CD4-positive, alpha-beta T cell treated with Interleukin-15 for 1 hour (primary cell): ENCODE data around the gene ARHGEF19.
"Not testable (repeated sequence)": the region's sequence is repeated elsewhere in the genome, so short reads cannot be mapped to it uniquely, and the experiment has no call there.

ENCODE experiments used
- DNase-seq: peaks from one replicate; pipeline ENCODE4 v3.0.0-alpha.2; 2020

The ARHGEF19 gene

GRCh38 chr1:16212251-16212961 lies at the start of gene ARHGEF19:
Gene ARHGEF19, minus strand, starts transcription at chr1:16212652. Its CDS starts 3,598 bp downstream, at chr1:16209054.
- no peak for DNase-seq

- no peak for DNase-seq
These were observed 49.6 kb upstream of the ARHGEF19 start for GRCh38 chr1:16262067-16262466.

- DNase-seq: no peak
These were observed 48.4 kb upstream of the ARHGEF19 start for GRCh38 chr1:16260814-16261213.

GRCh38 chr1:16258591-16259135 lies 46.2 kb upstream of the ARHGEF19 start:
- no peak for DNase-seq

GRCh38 chr1:16257968-16258367 lies 45.5 kb upstream of the ARHGEF19 start:
- no peak for DNase-seq

- not testable (repeated sequence) for DNase-seq
These were observed 45.1 kb upstream of the ARHGEF19 start for GRCh38 chr1:16257556-16257955.

GRCh38 chr1:16256478-16256877 lies 44.0 kb upstream of the ARHGEF19 start:
- no peak for DNase-seq

GRCh38 chr1:16254263-16254928 lies 41.9 kb upstream of the ARHGEF19 start:
- no peak for DNase-seq

GRCh38 chr1:16253332-16253922 lies 41.0 kb upstream of the ARHGEF19 start:
- DNase-seq: no peak

- no peak for DNase-seq
These were observed 40.5 kb upstream of the ARHGEF19 start for GRCh38 chr1:16252912-16253311.

- DNase-seq: no peak
These were observed 38.9 kb upstream of the ARHGEF19 start for GRCh38 chr1:16251381-16251780.

GRCh38 chr1:16250524-16251251 lies 38.2 kb upstream of the ARHGEF19 start:
- no peak for DNase-seq

GRCh38 chr1:16249596-16250241 lies 37.3 kb upstream of the ARHGEF19 start:
- no peak for DNase-seq

GRCh38 chr1:16248603-16249516 lies 36.4 kb upstream of the ARHGEF19 start:
- no peak for DNase-seq

- no peak for DNase-seq
These were observed 35.6 kb upstream of the ARHGEF19 start for GRCh38 chr1:16248007-16248436.

GRCh38 chr1:16247441-16247840 lies 35.0 kb upstream of the ARHGEF19 start:
- no peak for DNase-seq

GRCh38 chr1:16246961-16247360 lies 34.5 kb upstream of the ARHGEF19 start:
- no peak for DNase-seq

- not testable (repeated sequence) for DNase-seq
These were observed 33.8 kb upstream of the ARHGEF19 start for GRCh38 chr1:16246239-16246638.

- DNase-seq: no peak
These were observed 33.2 kb upstream of the ARHGEF19 start for GRCh38 chr1:16245476-16246196.

GRCh38 chr1:16244650-16245285 lies 32.3 kb upstream of the ARHGEF19 start:
- DNase-seq: no peak
